NCI-H1694 (cell line): Measurements from ENCODE around the gene KLHDC1.
"Not testable (repeated sequence)": the region's sequence is repeated elsewhere in the genome, so short reads cannot be mapped to it uniquely, and the experiment has no call there.

Experiments
- DNase-seq: peaks from one replicate; lab custom pipeline; 2025; lab: John Stamatoyannopoulos, UW

The KLHDC1 gene

DNA sequence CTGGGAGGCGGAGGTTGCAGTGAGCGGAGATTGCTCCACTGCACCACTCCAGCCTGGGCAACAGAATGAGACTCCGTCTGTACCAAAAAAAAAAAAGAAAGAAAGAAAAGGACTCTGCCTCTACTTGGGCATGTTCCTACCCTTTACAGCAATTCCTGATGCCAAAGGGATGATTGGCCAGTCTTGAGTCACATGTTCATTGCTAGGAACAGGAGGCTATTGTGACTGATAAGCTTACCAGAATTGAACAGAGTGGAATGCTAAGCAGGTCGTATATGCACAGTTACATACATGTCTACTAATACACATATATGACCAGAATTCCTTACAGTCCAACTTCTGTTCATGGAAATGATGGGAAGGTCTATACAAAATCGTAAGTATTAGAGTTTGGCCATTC, 34.3 kb downstream of the KLHDC1 start:
- DNase-seq, result no peak

DNA sequence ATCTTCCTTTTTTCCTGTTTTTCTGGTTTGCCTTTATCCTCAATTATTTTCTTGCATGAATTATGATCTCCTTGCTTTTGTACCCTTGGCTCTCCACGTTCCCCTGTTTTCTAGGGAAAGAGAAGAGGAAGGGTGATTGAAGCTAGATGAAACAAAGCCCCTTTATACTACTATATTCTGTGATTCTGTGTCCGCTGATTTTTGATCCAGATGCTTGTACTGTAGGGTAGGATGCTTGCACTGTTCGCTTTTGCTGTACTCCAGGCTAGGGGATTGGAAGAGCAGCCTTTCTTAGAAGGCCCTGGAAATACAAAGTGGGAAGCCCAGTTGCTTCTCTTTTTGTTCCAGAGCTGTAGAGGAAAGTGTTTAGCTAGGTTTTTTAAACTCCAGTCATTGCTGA, 40.0 kb downstream of the KLHDC1 start:
- no peak for DNase-seq

DNA sequence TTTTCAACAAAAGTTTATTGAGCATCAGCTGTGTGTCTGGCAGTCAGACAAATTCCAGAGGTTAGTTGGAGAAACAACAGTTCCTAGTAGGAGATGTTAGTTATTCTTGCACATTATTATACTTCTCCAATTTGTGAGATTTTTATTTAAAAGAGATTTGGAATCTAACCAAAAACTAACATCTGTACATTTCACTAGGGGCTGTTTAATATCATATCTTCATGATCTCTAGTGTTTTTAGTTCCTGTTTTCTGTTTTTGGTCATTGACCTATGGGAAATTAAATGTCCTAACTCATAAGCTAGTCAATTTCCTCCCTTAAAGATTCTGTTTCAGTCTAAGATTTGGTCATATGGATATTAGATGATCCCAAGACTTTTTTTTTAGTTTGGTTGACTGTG, 40.9 kb downstream of the KLHDC1 start:
- DNase-seq, result no peak

DNA sequence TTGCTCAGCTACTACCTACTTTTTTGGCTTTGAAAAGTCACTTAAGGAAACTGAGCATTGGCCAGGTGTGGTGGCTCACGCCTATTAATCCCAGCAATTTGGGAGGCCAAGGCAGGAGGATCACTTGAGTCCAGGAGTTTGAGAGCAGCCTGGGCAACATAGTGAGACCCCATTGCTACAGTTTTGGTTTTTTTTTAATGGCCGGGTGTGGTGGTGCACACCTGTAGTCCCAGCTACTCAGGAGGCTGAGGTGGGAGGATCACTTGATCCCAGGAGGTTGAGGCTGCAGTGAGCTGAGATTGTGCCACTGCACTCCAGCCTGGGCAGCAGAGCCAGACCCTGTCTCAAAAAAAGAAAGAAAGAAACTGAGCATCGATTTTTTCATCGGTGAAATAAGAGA, 42.7 kb downstream of the KLHDC1 start:
- not testable (repeated sequence) for DNase-seq

DNA sequence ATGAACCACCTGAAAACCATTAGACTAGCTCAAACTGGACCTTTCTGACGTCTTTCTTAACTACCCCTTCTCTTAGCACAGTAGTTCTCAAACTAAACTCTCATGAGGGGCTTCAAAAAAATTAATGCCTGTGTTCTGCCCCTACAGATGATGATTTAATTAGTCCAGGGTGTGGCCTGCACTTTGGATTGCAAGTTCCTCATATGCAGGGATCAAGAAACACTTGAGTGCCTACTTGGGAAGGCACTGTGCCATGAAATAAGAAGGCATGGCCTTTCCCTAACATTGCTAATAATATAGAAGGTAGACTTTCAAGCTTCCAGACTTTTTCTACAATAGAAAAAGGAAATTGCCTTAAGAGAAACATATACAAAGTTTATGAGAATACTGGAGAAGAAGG, 52.3 kb downstream of the KLHDC1 start:
- no peak for DNase-seq

DNA sequence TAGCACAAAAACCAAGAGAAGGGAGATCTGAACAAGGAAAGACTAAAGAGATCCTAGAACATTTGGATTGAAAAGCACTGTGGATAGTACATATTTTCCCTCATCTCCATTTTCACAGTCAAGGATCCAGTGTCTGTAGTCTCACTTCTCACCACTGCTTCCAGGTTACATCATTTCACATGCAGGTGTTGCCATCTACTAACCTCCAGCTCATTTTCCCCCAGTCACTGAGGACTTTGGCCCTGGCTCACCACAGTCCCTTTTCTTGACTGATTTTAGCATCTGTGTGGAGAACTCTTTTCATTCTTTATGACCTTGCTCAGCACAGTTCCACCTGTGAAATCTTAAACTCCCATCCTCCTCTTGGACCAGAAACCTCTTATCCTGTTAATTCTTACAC, 53.6 kb downstream of the KLHDC1 start:
- not testable (repeated sequence) for DNase-seq

DNA sequence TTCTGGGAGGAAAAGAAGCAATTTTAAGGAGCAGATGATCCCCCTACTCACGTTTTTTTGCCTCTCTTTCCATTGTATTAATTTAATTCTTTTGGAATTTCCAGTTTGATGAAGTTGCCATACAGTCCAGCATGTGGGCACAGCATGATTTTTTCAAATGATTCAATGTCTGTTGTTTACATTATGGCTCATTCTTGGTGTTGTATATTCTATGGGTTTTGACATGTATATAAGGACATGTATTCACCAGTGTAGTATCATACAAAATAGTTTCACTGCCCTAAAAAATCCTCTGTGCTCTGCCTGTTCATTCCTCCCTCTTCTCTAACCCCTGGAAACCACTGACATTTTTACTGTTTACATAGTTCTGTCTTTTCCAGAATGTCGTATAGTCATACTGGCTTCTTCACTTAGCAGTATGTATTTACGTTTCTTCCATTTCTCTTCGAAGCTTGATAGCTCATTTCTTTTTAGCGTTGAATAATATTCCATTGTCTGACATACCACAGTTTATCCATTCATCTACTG, 61.7 kb downstream of the KLHDC1 start:
- DNase-seq, result no peak

DNA sequence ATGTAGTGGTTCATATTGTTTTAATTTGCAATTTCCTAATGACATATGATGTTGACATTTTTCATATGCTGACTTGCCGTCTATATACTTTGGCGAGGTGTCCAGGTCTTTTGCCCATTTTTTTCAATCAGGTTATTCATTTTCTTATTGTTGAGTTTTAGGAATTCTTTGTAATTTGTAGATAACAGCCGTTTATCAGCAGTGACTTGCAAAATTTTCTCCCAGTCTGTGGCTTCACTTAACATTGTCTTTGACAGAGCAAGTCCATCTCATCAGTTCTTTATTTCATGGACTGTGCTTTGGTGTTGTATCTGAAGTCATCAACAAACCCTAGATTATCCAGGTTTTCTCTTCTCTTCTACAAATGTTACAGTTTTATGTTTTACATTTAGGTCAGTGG, 62.5 kb downstream of the KLHDC1 start:
- DNase-seq, result no peak

DNA sequence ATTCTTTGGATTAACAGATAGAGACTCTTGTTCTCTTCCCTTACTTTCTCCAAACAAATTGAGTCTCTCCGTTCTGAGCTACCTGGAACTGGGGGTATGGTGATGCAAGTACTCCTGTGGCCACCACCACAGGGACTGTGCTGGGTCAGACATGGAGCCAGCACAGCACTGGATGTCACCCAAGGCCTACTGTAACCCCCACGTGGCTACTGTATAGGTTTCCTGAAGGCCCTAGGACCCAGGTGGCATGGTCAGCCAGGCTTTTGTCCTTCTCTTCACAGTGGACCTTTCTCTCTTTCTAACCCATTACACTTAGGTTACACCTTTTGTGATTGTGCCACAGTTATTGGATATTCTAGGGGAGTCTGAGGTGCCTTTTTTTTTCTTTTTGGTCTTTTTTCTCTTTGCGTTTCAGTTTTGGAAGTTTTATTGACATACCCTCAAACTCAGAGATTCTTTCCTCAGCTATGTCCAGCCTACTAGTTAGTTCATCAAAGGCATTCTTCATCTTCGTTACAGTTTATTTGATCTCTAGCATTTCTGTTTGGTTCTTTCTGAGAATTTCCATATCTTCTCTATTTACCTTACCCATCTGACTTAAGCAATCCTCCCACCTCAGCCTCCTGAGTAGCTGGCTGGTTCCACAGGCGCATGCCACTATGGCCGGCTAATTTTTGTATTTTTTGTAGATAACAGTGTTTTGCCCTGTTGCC, 69.1 kb downstream of the KLHDC1 start:
- no peak for DNase-seq

DNA sequence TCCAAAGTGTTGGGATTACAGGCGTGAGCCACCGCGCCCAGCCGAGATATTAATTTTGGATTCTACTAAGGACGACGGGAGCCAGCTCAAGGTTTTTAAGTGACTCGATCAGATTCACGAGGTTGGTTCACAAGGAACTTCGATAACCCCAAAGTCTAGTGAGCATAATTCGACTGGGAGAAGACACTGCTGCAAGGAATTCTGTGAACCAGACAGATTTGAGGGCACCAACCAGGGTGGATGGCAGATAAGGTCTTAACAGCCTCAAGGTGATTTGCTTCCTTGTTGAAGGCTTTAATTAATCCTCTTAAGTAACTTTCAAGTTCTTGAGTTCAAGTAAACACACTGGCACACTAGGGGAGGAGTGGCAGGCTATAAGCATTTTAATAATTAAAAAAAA, 73.9 kb downstream of the KLHDC1 start:
- DNase-seq, result no peak

DNA sequence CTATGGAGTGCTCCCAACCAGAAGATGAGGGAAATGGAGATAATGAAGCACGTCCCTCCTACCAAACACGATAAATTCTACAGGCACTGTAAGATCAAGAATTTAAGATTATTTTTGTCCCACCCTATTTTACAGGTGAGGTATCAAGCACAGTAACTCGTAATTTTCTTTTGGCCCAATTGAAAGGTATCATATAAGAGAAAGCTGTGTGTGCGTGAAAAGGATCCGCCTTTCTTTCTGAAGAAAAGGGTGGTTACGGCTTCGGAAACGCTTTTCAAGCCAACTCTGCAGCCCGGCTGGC, 74.3 kb downstream of the KLHDC1 start:
- no peak for DNase-seq

DNA sequence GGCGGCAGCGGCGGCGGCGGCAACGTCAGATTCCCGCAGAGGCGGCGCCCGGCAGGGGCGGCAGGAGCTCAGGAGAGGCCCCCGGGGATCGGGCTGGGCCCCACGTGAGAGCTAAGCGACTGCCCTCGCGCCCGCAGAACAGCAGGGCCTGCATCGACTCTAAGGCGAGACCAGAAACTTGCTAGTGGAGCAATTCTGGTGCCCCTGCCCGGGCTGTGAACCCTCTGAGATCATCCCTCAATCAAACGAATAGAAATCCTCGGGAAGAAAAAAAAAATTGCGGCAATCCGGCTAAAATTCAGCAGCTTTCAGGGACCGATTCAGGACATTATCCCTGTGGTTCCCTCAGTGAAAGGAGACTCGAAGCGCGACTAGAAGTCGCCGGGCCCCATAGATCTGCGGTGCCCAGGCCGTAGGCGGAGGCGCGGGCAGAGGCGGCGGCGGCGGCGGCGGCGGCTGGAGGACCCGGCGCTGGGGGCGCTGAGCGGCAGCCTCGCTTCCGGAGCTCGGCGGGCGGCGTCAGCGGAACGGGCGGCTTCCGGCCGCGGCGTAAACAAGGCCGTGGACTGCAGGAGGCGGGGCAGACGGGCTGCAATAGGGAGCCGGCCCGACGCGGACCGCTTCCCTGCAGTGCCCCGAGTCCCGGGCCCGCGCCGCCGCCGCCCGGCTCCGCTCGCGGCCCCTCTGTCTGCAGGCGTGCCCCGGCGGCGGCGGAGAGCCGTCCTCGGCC, 74.8 kb downstream of the KLHDC1 start, which contains the start of gene KLHDC2:
TSS of gene KLHDC2 (plus strand) at position 583 of the 730 bp plus-strand sequence. CDS start 316 bp downstream, outside the sequence.
- DNase-seq, result peak; percentile 63

DNA sequence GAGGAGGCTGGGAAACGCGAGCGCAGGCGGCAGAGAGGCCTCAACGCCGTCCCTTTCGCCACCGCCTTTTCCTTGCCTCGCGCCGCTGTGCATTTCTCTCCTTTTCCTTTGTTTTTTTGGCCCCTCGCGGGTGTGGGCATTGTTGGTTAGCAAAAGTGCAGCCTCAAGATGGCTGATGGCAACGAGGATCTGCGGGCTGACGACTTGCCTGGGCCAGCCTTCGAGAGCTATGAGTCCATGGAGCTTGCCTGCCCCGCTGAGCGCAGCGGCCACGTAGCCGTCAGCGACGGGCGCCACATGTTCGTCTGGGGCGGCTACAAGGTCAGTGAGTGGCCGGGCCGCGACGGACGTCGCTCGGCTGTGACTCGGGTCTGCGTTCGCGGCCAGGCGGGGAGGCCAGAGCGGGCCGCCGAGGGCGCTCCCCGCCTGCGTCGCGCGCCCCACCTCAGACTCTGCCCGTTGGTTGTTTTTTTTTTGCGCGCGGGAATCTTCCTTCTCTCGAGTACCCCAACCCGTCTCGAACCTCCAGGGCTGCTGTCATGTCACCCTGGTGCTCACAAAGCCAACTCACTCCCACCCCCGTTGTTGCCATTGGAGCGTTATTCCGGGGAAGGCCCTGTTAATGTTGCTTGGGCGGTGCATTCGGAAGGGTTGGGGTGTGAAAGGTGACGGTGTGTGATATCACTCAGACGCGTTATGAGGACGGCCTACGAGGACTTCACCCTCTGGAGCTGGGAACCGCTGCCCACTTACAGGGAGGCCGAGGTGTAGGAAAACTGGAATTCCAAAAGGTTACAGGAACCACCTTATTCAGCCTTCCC, 75.6 kb downstream of the KLHDC1 start:
- DNase-seq, result peak; percentile 19

DNA sequence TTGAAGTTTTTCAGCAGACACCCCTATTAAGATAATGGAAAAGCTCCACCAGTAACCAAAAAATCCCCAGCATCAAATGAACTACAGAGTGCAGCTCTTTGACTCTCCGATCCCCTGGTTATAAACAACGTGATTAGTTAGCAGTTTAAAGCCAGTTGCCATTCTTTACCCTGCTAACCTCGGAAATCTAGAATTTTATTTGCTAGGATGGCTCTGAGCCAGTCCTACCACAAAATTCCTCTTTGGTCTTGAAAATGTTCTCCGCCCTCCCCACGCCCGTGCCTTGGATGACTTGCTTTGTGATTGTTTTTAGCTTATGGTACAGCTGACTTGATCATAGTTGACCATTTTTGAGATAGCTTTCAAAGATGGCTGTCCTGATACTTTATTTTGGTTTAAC, 76.3 kb downstream of the KLHDC1 start:
- no peak for DNase-seq

DNA sequence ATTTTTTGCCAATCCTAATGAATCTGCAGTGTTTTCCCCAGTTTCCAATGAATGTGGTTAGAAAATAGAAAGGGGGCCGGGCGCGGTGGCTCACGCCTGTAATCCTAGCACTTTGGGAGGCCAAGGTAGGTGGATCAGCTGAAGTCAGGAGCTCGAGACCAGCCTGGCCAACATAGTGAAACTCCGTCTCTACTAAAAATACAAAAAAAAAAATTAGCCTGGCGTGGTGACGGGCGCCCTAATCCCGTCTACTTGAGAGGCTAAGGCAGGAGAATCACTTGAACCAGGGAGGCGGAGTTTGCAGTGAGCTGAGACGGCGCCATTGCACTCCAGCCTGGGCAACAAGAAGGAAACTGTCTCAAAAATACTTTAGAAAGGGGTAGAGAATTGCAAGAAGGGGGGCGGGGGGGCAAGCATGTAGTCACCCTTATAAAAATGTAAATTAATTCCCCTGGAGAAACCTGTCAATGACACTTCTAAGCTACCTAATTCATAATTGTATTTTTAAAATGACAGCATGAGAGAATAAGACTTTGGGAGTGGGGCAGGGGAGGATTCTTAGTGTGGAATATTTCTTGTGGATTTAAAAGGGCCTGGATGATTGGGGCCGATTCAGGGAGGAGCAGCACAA, 76.8 kb downstream of the KLHDC1 start:
- DNase-seq, result no peak

DNA sequence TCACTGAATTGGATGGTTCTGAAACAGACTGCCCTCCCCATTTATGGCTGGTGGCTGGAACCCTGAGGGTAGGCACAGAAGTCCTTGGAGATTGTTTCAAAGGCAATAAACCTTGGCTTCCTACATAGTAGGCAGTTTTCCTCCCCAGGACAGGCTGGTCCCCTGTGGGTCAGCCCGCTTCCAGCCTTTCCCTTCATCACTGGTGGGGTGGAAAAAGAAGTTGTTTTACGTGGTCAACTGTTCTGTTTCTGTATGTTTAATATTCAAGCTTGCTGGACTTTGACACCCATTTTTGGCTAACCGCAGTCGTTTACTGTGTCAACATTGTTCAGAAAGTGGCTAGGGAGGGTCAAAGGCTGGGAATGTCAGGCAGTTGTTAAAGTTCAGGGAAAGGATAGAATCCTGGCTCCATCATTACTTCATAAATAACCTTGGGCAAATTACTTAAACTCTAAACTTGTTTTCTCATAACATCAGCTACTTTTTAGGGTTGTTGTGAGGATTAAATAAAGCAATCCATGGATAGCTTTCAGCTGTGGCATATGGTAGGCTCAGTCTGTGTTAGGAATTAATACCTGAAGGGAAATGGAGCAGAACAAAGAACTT, 77.4 kb downstream of the KLHDC1 start:
- no peak for DNase-seq

DNA sequence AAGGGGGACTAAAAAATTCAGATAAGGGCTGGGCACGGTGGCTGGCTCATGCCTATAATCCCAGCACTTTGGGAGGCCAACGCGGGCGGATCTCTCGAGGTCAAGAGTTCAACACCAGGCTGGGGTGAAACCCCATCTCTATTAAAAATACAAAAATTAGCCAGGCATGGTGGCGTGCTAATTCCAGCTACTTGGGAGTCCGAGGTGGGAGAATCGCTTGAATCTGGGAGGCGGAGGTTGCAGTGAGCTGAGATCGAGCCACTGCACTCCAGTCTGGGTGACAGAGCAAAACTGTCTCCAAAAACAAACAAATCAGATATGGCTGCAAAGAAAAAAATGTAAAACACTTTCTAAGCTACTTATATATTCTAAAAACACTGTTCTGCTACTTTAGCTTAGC, 78.8 kb downstream of the KLHDC1 start:
- DNase-seq, result not testable (repeated sequence)

DNA sequence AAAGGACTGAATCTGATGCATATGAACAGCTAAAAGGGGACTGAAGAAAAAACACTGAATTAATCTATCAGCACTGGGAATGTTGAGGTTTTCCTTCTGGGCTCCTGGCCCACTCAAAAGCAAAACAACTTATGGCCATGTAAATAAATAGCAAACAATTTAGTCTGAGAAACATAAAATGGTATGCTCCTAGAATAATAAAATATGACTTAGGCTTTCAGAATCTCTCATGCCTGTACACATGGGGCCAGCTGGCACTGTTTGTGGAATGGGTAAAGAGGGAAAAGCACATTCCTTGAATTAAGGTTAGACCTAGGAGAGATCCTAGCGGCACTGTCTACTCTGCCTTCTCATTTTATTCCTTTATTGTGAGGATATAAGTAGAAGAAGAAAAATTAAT, 81.2 kb downstream of the KLHDC1 start:
- DNase-seq, result no peak

DNA sequence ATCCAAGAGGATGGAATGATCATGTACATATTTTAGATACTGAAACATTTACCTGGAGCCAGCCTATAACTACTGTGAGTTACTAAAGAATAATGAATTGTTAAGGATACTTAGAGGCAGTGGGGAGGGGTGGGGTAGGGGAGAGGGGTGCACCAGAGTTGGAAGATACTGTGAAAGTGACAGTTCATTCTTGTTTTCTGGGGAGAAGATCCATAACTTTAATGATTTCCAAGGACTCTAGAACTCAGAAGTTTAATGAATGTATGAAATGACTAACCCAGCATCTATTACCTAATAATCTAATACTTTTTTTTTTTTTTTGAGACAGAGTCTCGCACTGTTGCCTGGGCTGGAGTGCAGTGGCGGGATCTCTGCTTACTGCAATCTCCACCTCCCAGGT, 85.5 kb downstream of the KLHDC1 start:
- DNase-seq, result no peak

DNA sequence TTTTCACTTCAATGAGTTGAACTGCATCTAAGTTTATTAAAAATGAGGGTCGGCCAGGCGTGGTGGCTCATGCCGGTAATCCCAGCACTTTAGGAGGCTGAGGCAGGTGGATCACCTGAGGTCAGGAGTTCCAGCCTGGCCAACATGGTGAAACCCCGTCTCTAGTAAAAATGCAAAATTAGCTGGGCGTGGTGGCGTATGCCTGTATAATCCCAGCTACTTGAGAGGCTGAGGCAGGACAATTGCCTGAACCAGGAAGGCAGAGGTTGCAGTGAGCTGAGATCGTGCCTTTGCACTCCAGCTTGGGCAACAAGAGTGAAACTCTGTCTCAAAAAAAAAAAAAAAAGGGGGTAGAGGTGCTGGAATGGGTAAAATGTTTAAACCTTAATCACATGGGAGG, 88.1 kb downstream of the KLHDC1 start:
- DNase-seq, result not testable (repeated sequence)

DNA sequence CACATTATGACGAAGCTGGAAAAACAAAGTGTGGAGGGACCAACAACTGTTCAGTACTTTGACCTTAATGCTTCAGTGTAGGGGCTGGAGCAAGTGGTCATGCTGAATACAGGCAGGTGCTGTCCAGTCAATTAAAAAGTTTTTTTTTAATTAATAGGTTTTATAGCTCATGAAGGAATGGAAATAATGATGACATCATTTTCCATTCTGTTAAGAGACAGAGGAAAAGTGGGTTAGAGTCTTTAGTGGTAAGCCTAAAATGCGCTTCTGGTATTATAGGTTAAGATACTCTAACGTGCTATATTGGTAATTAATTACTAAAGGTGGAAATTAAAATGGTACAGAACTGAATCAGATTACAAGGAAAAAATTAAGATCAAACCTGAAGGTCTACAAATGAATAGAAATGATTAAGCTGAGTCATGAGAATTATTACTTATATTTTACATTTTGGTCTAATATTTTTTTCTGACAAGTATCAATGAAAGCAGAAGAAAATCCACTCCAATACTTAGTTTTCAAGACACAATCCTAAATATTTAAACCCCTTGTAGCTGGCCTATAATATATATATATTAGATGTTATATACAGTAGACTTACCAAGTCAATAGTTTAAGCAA, 90.6 kb downstream of the KLHDC1 start:
- DNase-seq, result no peak
